Right cardiac atrium (tissue), 5 donors: ENCODE data around the gene YY1AP1. TPM values are rescaled to one million over a fixed set of nuclear protein-coding genes. Genes with fewer than 3 reads are reported as not detected.
"Not testable (repeated sequence)": the region's sequence is repeated elsewhere in the genome, so short reads cannot be mapped to it uniquely, and the experiment has no call there.

Experiments
- ATAC-seq, 2 donors: fragments of 200-7000 bp; cut with Tn5 transposase; one replicate each; pipeline versions ENCODE4 v1.8.0 to v1.9.1; 2020; ENCODE audit warnings: moderate library complexity in 2 of 2, mild to moderate bottlenecking in 1 of 2
- DNase-seq, 3 donors: peaks; one replicate each; pipeline ENCODE4 v3.0.0-alpha.2; 2020
- H3K27ac ChIP-seq: one replicate; pipeline ENCODE4 v1.5.1; 2013; ENCODE audit warnings: mild to moderate bottlenecking, low read length, control low read depth, moderate library complexity
- H3K27me3 ChIP-seq: one replicate; pipeline ENCODE4 v1.6.1; 2013; ENCODE audit not compliant: control insufficient read depth, insufficient read depth
- H3K4me1 ChIP-seq: one replicate; pipeline ENCODE4 v1.6.1; 2013; ENCODE audit warnings: low read length; ENCODE audit not compliant: control insufficient read depth, insufficient read depth
- H3K4me3 ChIP-seq: one replicate; pipeline ENCODE4 v1.5.1; 2013; ENCODE audit warnings: low read length, control low read depth
- H3K9me3 ChIP-seq: one replicate; pipeline ENCODE4 v1.6.1; 2013; ENCODE audit warnings: low read length; ENCODE audit not compliant: control insufficient read depth
- WGBS: extraction: QIAGEN DNeasy Blood & Tissue Kit; methylation state at CpG from one replicate; pipeline ENCODE4 v1.1.7; 2013; 5-methylcytosine and 5-hydroxymethylcytosine counted together
- intact Hi-C, 4 donors: fragments of 100-400 bp; cut with DNase I; formaldehyde crosslinking; loops; one replicate each; pipeline versions ENCODE4 v1.11.0 to v1.14.0; 2022 to 2023
- polyA plus RNA-seq: library from polyadenylated mRNA; stranded (reverse); fragments of 200-250 nt; gene quantifications from one replicate; pipeline ENCODE4 v1.2.3, GENCODE V29; 2013
- total RNA-seq, 4 donors: library from RNA; stranded (reverse); fragmentation: NEBNext Ultra II Directional; extraction: Animal tissue kit (Norgen Biotek cat#: 25700); gene quantifications; one replicate each; pipeline ENCODE4 v1.2.1, GENCODE V29; 2021
- donor health status: healthy with polysubstance abuse.
- donor health status: DM: no; HTN: yes; CAD: no.
- donor health status: DM: no; HTN: no; CAD: no.
- donor health status: DM: no; HTN: yes; CAD: no; lungs with severe emphysema.
- donor health status: DM: yes; HTN: yes; CAD: no.

YY1AP1 gene
- total and polyA plus RNA-seq, 5 donors, result 31.9 to 96.9 (median 67.2) TPM

DNA sequence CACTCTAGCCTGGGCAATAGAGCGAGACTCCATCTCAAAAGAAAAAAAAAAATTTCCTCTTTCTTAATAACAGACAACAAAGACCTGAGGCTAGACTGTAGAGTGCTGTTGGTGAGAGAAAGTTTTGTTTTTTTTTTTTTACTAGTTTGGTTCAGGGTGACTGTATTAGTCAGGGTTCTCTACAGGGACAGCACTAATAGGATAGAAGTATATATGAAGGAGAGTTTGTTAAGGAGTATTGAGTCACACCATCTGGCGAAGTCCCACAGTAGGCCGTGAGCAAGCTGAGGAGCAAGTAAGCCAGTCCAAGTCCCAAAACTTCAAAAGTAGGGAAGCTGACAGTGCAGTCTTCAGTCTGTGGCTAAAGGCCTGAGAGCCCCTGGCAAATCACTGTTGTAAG lies 22.9 kb upstream of the YY1AP1 start:
- H3K9me3 ChIP-seq, ATAC-seq, intact Hi-C loops, H3K4me1 ChIP-seq, H3K4me3 ChIP-seq, H3K27ac ChIP-seq, H3K27me3 ChIP-seq, DNase-seq: not testable (repeated sequence)
- WGBS, result 97% methylated on average over 3 of the region's 3 CpGs

DNA sequence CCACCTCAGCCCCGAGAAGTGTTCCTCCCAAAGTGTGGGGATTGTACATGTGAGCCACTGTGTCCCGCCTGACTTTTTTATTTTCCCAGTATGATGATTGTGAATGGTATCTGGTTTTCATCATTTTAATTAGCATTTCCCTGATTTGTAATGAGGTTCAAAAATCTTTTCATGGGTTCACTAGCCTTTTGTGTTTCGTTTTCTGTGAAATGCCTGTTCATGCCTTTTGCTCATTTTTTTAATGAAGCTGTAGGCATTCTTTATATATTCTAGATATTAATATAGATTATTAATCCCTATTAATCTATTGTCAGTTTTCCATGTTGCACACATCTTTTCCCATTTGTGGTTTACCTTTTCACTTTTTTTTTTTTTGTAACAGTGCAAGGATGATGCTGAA lies 20.8 kb upstream of the YY1AP1 start:
- Histone ChIP-seq H3K27me3 (no peaks in the 10 kb centered on the region), H3K4me1 (no peaks in the 10 kb centered on the region), H3K4me3 (no peak overlapping the region), H3K27ac (no peak overlapping the region), H3K9me3 (no peaks in the 10 kb centered on the region)
- over 99% methylated on average over 3 of the region's 3 CpGs for WGBS
- intact Hi-C loops, result no loop called here
- ATAC-seq (no peak), DNase-seq (no peak)

DNA sequence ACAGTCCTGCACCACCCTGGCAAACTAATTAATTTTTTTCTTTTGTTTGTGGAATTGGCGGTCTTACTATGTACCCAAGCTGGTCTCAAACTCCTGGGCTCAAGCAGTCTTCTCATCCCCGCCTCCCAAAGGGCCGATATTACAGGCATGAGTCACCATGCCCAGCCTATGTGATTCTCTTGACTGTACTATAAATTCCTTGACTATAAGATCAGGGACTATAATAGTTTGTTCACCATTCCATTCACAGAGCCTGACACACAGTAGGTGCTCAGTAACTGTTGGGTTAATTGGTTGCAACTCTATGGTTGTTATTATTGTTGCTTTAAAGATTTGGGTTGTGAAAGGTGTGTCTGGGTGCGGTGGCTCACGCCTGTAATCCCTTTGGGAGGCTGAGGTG lies 17.6 kb upstream of the YY1AP1 start:
- intact Hi-C loops, result no loop called here
- Histone ChIP-seq H3K4me3 (no peak overlapping the region), H3K27me3 (no peaks in the 10 kb centered on the region), H3K4me1 (no peaks in the 10 kb centered on the region), H3K9me3 (no peaks in the 10 kb centered on the region), H3K27ac (no peak overlapping the region)
- ATAC-seq (no peak), DNase-seq (no peak)
- 92% methylated on average over 5 of the region's 5 CpGs for WGBS

DNA sequence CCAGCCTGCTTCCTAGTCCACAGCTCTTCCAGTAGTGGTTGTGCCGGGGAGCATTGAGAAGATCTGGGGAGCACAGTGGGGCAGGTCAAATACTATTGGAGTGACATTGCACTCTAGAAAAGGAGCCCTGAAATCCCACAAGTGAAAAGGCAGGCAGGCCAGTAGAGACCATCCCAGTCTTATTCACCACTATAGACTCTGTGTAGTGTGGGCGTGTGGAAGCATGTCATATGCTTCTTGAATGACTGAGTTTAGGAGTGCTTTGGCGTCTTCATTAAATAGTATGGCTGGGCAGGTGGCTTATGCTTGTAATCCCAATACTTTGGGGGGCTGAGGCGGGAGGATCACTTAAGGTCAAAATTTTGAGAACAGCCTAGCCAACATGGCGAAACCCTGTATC lies 15.8 kb upstream of the YY1AP1 start:
- WGBS, result 91% methylated on average over 5 of the region's 5 CpGs
- ATAC-seq, H3K4me3 ChIP-seq, DNase-seq, H3K4me1 ChIP-seq, H3K9me3 ChIP-seq, intact Hi-C loops, H3K27ac ChIP-seq, H3K27me3 ChIP-seq: not testable (repeated sequence)

DNA sequence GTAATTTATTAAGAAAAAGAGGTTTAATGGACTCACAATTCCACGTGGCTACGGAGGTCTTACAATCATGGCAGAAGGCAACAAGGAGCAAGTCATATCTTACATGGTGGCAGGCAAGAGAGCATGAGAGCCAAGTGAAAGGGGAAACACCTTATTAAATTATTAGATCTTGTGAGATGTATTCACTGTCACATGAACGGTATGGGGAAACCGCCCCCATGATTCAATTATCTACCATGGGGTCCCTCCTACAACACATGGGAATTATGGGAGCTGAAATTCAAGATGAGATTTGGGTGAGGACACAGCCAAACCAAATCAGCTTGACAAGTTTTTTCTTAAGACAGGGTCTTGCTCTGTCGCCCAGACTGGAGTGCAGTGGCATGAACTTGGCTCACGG lies 14.6 kb upstream of the YY1AP1 start:
- no peaks in the 10 kb centered on the region for H3K4me1 ChIP-seq
- intact Hi-C loops, result no loop called here
- DNase-seq, result no peak
- H3K27me3 ChIP-seq, result no peaks in the 10 kb centered on the region
- WGBS, result 89% methylated on average over 6 of the region's 6 CpGs
- H3K9me3 ChIP-seq, result no peaks in the 10 kb centered on the region
- ATAC-seq, result no peak
- no peak overlapping the region for H3K27ac ChIP-seq
- H3K4me3 ChIP-seq, result no peak overlapping the region

DNA sequence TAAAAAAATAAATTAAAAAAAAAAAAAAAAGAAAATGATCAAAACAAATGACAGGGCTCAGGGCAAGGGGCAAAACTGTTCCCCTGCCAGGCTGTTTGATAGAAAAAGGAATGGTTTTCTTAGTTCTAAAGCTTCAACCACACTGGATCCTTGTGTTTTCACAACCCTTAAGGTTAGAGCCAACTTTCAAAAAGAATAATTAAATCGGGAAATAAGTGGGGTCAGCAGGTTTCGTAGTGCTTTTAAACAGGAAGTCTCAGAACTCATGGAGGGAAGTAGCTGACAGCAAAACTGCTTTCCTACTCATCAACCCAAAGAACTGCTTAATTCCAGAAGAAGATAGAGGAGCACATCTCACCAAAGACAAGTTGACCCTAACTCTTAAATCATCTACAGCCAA lies 13.1 kb upstream of the YY1AP1 start:
- WGBS, result 51% methylated on average over 2 of the region's 2 CpGs
- peak; percentile 50 to 73 for ATAC-seq
- H3K4me3 ChIP-seq, intact Hi-C loops, H3K9me3 ChIP-seq, H3K27me3 ChIP-seq, H3K4me1 ChIP-seq, DNase-seq, H3K27ac ChIP-seq: not testable (repeated sequence)

DNA sequence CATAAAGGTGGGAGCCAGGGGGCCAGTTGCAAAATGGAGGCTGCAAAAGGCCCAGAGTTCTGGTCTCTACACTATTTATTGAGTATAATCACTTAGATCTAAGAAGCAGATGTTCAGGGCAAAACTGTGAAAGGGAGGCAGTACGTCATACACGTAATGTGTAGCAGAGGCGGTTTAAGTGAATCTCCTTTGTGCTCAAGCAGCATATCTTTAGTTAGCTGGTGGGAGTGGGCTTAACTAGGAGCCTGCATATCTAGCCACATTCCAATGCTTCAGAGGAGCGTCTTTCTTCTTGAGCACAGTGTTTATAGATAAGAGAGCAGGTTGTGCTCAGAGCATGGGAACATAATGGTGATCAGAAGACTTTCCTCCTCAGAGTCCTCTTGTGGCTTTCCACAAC lies 10.5 kb upstream of the YY1AP1 start:
- H3K27ac ChIP-seq, DNase-seq, H3K4me3 ChIP-seq, H3K27me3 ChIP-seq, H3K9me3 ChIP-seq, ATAC-seq, H3K4me1 ChIP-seq, intact Hi-C loops: not testable (repeated sequence)
- WGBS, result 75% methylated on average over 4 of the region's 4 CpGs

DNA sequence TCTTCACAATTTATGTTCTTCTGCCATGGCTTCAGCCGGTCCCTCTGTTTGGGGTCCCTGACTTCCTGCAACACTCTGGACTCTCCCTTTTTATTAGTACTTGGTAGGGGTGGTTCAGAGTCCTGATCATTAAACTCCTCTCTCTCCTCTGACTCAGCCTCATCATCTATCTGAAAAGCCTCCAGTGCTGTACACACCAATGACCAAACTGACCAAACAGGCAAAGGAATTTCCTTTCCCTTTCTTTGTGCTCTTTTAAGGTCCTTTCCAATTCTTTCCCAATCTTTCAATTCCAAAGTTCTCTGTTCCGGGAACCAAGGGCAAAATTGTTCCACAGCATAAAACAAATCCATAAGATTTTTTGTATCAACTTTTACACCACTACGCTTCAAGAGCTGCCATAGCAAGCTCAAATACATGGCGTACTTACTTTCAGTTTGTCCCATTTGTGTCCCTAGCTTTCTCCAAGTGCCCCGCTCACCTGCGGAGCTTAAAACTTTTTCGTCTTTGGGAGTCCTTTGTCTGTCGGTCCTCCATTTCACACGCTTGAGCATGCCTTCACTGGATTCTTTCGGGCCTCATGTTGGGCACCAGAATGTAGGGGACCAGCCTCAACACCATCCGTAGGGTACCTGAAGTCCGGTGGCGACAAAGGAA lies 9.9 kb upstream of the YY1AP1 start:
- Histone ChIP-seq H3K4me1 (peaks cover 6% of the 10 kb centered on the region), H3K27me3 (no peaks in the 10 kb centered on the region), H3K4me3 (no peak overlapping the region), H3K9me3 (no peaks in the 10 kb centered on the region), H3K27ac (no peak overlapping the region)
- intact Hi-C loops, result no loop called here
- 93% methylated on average over 13 of the region's 13 CpGs for WGBS
- DNase-seq (no peak), ATAC-seq (no peak)

DNA sequence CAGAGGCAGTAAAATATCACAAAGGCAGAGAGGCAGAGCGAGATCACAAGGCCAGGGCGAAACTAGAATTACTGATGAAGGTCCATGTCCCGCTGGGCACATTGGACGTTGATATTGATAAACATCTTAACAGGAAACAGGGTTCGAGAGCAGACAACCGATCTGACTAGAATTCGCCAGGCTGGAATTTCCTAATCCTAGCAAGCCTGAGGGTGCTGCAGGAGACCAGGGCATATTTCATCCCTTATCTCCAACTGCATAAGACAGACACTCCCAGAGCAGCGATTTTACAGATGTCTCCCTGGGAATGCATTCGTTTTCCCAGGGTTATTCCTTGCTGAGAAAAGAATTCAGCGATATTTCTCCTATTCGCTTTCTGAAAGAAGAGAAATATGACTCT lies 9.0 kb upstream of the YY1AP1 start:
- intact Hi-C loops, DNase-seq: not testable (repeated sequence)
- WGBS, result 87% methylated on average over 11 of the region's 11 CpGs

DNA sequence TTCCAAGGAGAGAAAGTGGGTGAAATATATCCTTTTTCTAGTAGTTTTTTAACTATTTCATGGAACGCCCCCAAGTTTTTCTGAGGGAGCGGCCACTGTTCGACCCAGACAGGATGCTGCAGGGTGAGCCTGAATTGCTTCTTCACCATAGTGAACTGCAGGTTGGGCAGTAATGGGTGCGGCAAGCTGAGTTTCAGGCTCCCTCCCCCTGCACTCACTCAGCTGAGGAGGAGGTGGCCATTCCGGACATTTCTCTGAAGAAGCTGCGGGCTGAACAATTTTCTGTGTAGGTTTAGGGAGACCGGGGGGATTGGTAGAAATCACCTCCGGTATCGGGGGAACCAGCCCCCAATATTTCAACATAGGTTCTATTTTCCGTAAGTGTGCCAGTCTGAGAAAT lies 8.5 kb upstream of the YY1AP1 start:
- Histone ChIP-seq H3K4me3 (no peak overlapping the region), H3K4me1 (peaks cover 6% of the 10 kb centered on the region), H3K27me3 (no peaks in the 10 kb centered on the region), H3K27ac (no peak overlapping the region), H3K9me3 (no peaks in the 10 kb centered on the region)
- ATAC-seq, result no peak
- whole genome bisulfite sequencing, result 96% methylated on average over 10 of the region's 10 CpGs
- intact Hi-C loops, result no loop called here
- no peak for DNase-seq

More for the DNA sequence above, 9.0 kb upstream of the YY1AP1 start:
- not testable (repeated sequence) for ATAC-seq, H3K4me3 ChIP-seq, H3K9me3 ChIP-seq, H3K4me1 ChIP-seq, H3K27me3 ChIP-seq, H3K27ac ChIP-seq

DNA sequence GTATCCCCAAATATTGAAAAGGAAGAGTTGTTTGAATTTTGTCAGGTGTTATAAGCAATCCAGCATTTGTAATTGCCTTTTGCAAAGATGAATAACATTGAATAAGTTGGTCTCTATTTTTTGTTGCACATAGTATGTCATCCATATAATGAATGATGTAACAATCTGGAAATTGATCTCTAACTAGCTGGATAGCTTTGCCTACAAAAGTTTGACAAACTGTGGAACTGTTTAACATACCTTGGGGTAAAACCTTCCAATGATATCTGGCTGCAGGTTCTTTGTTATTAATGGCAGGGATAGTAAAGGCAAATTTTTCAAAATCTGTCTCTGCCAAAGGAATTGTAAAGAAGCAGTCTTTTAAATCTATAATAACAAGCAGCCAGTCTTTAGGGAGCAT lies 8.0 kb upstream of the YY1AP1 start:
- Histone ChIP-seq H3K4me3 (no peak overlapping the region), H3K27me3 (no peaks in the 10 kb centered on the region), H3K27ac (no peak overlapping the region), H3K9me3 (no peaks in the 10 kb centered on the region), H3K4me1 (peaks cover 6% of the 10 kb centered on the region)
- DNase-seq (no peak), ATAC-seq (no peak)
- intact Hi-C loops, result no loop called here

DNA sequence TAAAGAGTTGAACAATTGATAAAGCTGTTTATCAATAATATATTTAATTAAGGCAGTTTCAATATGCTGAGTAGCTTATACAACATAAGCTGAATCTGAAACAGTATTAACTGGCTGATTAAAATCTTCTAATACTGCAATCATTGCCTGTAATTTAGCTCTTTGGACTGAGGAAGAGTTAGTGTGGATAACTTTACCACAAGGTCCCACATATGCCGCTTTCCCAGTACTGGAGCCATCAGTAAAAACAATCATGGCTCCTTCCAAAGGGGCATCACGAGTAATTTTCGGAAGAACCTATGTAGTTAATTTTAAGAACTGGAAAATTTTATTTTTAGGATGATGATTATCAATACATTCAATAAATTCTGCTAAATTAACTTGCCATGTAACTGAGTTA lies 7.0 kb upstream of the YY1AP1 start:
- Histone ChIP-seq H3K27me3 (no peaks in the 10 kb centered on the region), H3K4me3 (no peak overlapping the region), H3K27ac (no peak overlapping the region), H3K9me3 (no peaks in the 10 kb centered on the region), H3K4me1 (peaks cover 6% of the 10 kb centered on the region)
- intact Hi-C loops, result no loop called here
- DNase-seq (no peak), ATAC-seq (no peak)
- WGBS, result 95% methylated on average over 3 of the region's 3 CpGs
